Measurements from ENCODE around the gene LAMA2.

DNA sequence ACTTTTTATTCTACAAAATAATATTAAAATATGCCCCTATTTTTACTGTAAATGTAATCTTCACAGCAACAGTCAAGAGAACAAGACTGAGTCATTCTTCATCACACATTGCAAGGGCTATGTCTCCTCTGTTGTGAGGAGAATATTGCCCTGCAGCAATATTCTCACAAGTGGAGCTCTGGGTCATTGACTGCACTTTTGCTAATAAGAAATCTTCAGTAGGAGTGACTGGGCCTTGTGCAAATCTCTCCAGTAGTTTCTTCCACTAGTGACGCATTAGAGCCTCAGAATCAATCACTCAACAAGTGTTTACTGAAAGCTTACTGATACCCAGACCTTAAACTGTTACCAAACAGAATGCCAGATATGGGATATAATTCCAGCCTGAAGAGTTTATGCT lies 49.1 kb downstream of the LAMA2 start:
- TF ChIP-seq, protein P1, sequence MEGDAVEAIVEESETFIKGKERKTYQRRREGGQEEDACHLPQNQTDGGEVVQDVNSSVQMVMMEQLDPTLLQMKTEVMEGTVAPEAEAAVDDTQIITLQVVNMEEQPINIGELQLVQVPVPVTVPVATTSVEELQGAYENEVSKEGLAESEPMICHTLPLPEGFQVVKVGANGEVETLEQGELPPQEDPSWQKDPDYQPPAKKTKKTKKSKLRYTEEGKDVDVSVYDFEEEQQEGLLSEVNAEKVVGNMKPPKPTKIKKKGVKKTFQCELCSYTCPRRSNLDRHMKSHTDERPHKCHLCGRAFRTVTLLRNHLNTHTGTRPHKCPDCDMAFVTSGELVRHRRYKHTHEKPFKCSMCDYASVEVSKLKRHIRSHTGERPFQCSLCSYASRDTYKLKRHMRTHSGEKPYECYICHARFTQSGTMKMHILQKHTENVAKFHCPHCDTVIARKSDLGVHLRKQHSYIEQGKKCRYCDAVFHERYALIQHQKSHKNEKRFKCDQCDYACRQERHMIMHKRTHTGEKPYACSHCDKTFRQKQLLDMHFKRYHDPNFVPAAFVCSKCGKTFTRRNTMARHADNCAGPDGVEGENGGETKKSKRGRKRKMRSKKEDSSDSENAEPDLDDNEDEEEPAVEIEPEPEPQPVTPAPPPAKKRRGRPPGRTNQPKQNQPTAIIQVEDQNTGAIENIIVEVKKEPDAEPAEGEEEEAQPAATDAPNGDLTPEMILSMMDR (IDR thresholded peaks at IDR 0.05; ENCODE audit: poor library complexity): no peak
- TF ChIP-seq EZH2phosphoT487 (IDR thresholded peaks at IDR 0.05; ENCODE audit: low read depth, severe bottlenecking, unreplicated experiment) (no peak), EZH2 (IDR thresholded peaks at IDR 0.05; ENCODE audit: borderline replicate concordance) (no peak)
